Transverse colon (tissue), 4 donors: Measurements from ENCODE around the gene UBE2E2. TPM values are rescaled to one million over a fixed set of nuclear protein-coding genes. Genes with fewer than 3 reads are reported as not detected.

Experiments
- DNase-seq: peaks from one replicate; pipeline ENCODE4 v3.0.0-alpha.2; 2019
- H3K27ac ChIP-seq, 4 donors: fragments of 200-600 bp; sonication (generic); 2 replicates each; pipeline ENCODE4 v1.5.1; 2016 to 2018; ENCODE audit warnings: inconsistent platforms in 4 of 4
- H3K27me3 ChIP-seq: fragments of 200-600 bp; sonication (generic); 2 replicates; pipeline ENCODE4 v1.5.1; 2017; ENCODE audit warnings: inconsistent platforms
- H3K36me3 ChIP-seq, 4 donors: fragments of 200-600 bp; sonication (generic); 2 replicates each; pipeline ENCODE4 v1.5.1; 2017 to 2019; ENCODE audit warnings: inconsistent platforms in 4 of 4
- H3K4me1 ChIP-seq, 4 donors: fragments of 200-600 bp; sonication (generic); 2 replicates each; pipeline ENCODE4 v1.5.1; 2017 to 2020; ENCODE audit warnings: inconsistent platforms in 4 of 4
- H3K4me3 ChIP-seq, 4 donors: fragments of 200-600 bp; sonication (generic); 1 replicate in 1 of 4; 2 replicates in 3 of 4; pipeline versions ENCODE4 v1.5.1 to v1.6.1; 2017 to 2019; ENCODE audit warnings: inconsistent platforms in 4 of 4
- H3K9me3 ChIP-seq, 2 donors: fragments of 200-600 bp; sonication (generic); 2 replicates each; pipeline ENCODE4 v1.5.1; 2017 to 2019; ENCODE audit warnings: inconsistent platforms in 2 of 2
- EP300 ChIP-seq: sonication (generic); formaldehyde crosslinking; IDR thresholded peaks from one replicate; pipeline ENCODE4 v1.6.1; 2017; ENCODE audit warnings: antibody characterized with exemption, low read depth
- POLR2A ChIP-seq: fragments of 450-650 bp; IDR thresholded peaks from one replicate; pipeline ENCODE4 v1.6.1; 2016; ENCODE audit warnings: antibody characterized with exemption, mild to moderate bottlenecking, moderate library complexity
- POLR2AphosphoS5 ChIP-seq, 3 donors: sonication (generic); formaldehyde crosslinking; IDR thresholded peaks; one replicate each; pipeline ENCODE4 v1.6.1; 2016; ENCODE audit warnings: antibody characterized with exemption in 3 of 3
- WGBS, 2 donors: methylation state at CpG; one replicate each; pipeline ENCODE4 v1.1.5; 2018; ENCODE audit warnings: low coverage in 1 of 2; 5-methylcytosine and 5-hydroxymethylcytosine counted together
- in situ Hi-C, 4 donors: fragments of 200-750 bp; cut with MboI; loops; one replicate each; pipeline versions ENCODE4 v1.15.0 to v1.15.1; 2017; ENCODE audit warnings: low sequenced_read_pairs in 3 of 4, low pct_ligation_motif_present in 1 of 4, low pct_unique_long_range_greater_than_20kb in 1 of 4
- intact Hi-C: fragments of 100-400 bp; cut with DNase I; formaldehyde crosslinking; loops from one replicate; pipeline ENCODE4 v1.15.1; 2023; ENCODE audit warnings: low total_unique reads
- total RNA-seq, 4 donors: library from RNA; depleted of rRNA; stranded (reverse); fragments of >200 nt; gene quantifications; one replicate each; pipeline ENCODE4 v1.1.0, GENCODE V29; 2016
- TF ChIP-seq, protein P1 (sequence below), 5 experiments: fragments of 200-600 bp in 3 of 5; fragments of 450-650 bp in 2 of 5; sonication (generic) in 3 of 5; IDR thresholded peaks; 1 replicate in 2 of 5; 2 replicates in 3 of 5; pipeline ENCODE4 v1.5.1; 2016 to 2017; ENCODE audit warnings: antibody characterized with exemption in 5 of 5, inconsistent platforms in 3 of 5, mild to moderate bottlenecking in 2 of 5, moderate library complexity in 1 of 5

UBE2E2 gene
- total RNA-seq, 4 donors from 2014 or later, result 5.4 to 133 (median 7.6) TPM

DNA sequence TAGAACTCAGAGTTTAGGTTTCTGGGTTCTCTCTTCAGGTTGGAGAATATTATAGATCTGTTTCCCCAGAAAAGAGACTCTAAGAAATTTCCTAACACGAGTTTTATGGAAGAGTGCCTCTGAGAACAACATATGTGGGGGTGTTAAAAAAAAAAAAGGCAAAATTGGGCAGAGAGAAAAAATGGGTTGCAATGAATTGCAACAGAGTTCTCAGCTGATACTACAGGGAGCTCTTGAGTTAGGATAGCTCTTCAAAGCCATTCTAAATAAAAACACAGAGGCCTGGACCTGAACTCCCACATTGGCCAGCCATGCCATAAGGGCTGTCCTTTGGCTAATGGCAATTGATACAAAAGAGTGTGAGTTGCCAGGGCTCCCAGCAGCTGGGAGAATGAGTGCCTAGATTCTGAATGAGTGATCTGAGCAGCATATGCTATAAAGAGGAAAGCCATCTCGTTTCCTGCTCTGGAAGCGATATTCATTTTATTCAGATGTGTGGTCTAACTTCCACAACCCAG is 20.1 kb upstream of the UBE2E2 start:
- Histone ChIP-seq H3K27ac (no peak overlapping the region), H3K4me1 (no peaks in the 10 kb centered on the region), H3K9me3 (no peaks in the 10 kb centered on the region), H3K4me3 (no peak overlapping the region), H3K36me3 (no peaks in the 10 kb centered on the region), H3K27me3 (no peaks in the 10 kb centered on the region)
- TF ChIP-seq, protein P1, sequence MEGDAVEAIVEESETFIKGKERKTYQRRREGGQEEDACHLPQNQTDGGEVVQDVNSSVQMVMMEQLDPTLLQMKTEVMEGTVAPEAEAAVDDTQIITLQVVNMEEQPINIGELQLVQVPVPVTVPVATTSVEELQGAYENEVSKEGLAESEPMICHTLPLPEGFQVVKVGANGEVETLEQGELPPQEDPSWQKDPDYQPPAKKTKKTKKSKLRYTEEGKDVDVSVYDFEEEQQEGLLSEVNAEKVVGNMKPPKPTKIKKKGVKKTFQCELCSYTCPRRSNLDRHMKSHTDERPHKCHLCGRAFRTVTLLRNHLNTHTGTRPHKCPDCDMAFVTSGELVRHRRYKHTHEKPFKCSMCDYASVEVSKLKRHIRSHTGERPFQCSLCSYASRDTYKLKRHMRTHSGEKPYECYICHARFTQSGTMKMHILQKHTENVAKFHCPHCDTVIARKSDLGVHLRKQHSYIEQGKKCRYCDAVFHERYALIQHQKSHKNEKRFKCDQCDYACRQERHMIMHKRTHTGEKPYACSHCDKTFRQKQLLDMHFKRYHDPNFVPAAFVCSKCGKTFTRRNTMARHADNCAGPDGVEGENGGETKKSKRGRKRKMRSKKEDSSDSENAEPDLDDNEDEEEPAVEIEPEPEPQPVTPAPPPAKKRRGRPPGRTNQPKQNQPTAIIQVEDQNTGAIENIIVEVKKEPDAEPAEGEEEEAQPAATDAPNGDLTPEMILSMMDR (IDR thresholded peaks at IDR 0.05), result no peak
- TF ChIP-seq EP300 (no peak), POLR2A (no peak), POLR2AphosphoS5 (IDR thresholded peaks at IDR 0.05) (no peak)
- in situ Hi-C loops, result no loop called here
- intact Hi-C loops, result no loop called here
- 61 to 67% methylated on average over 1 to 3 of the region's 3 CpGs for WGBS, 2 donors
- DNase-seq, result no peak

DNA sequence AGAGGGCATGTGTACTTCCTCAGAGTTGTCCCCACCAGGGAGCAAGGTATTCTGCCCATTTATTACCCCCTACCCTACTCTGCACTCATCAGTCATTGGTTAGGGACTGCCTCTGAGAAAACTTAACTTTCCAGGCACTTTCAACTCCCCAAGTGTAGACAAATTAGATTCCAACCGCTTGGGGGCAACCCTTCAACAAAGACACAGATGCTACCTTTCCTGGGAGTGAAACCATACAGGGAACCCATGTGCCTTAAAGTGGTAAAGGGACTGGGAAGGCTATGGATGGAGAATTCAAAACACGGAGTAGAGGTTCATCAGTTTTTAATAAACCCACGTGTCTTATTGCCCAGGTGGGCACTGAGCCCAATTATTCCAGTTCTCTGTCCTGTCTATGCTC is 19.4 kb upstream of the UBE2E2 start:
- no peaks in the 10 kb centered on the region for H3K27me3 ChIP-seq
- no peak overlapping the region for H3K27ac ChIP-seq
- peak; percentile 29 for DNase-seq
- no peak overlapping the region for H3K4me3 ChIP-seq
- in situ Hi-C loops, result no loop called here
- intact Hi-C loops, result no loop called here
- H3K9me3 ChIP-seq, result no peaks in the 10 kb centered on the region
- H3K4me1 ChIP-seq, result no peaks in the 10 kb centered on the region
- 27 to 28% methylated on average over 2 to 3 of the region's 3 CpGs for WGBS, 2 donors
- TF ChIP-seq, protein P1 (IDR thresholded peaks at IDR 0.05), result peak; percentile 26 to 38 (median 30)
- no peak for TF ChIP-seq EP300
- no peaks in the 10 kb centered on the region for H3K36me3 ChIP-seq

DNA sequence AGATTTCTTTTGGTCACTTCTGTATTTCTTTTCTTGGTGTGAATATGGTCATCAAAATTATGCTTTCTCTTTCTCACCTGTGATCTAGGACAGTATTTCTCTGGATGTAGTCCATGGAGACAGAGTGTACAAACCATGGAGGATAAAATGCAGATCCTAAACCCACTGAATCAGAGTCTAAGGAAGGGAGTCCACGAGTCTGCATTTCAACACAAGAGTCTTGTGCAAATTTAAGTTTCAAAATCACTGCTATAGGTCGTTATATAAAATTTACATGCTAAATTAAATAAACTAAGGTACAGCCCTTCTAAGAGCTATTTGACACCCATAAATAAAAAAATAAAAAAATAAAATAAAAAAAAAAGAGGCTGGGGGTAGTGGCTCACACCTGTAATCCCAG is 17.3 kb upstream of the UBE2E2 start:
- H3K4me3 ChIP-seq, result no peak overlapping the region
- no peak for DNase-seq
- WGBS, 2 donors, result 64 to 68% methylated on average over 2 of the region's 2 CpGs
- TF ChIP-seq POLR2AphosphoS5 (IDR thresholded peaks at IDR 0.05), result no peak
- TF ChIP-seq, protein P1 (IDR thresholded peaks at IDR 0.05), result no peak
- H3K36me3 ChIP-seq, result no peaks in the 10 kb centered on the region
- no peaks in the 10 kb centered on the region for H3K4me1 ChIP-seq
- no peaks in the 10 kb centered on the region for H3K9me3 ChIP-seq
- in situ Hi-C loops, result no loop called here
- no peak overlapping the region for H3K27ac ChIP-seq
- no peaks in the 10 kb centered on the region for H3K27me3 ChIP-seq
- intact Hi-C loops, result no loop called here

DNA sequence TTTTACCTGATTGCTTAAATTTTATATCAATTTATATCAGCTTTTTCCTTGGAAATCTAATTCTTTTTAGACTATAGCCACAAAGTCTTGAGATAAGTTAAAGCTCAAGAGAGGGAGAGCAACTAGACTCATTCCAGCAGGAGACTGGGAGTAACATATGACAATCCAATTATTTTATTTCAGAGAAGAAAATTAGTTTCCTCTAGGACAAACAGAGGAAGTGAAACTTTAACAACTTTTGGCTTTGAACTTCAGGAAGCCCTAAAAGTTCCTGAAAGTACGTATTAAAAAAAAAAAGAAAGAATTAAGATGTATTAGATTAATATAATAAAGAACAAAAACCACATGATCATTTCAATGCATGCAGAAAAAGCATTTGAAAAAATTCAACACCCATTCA is 13.9 kb upstream of the UBE2E2 start:
- in situ Hi-C loops (no loop called here), intact Hi-C loops (no loop called here)
- no peaks in the 10 kb centered on the region for H3K27me3 ChIP-seq
- no peaks in the 10 kb centered on the region for H3K36me3 ChIP-seq
- H3K9me3 ChIP-seq, result no peaks in the 10 kb centered on the region
- no peak overlapping the region for H3K4me3 ChIP-seq
- H3K4me1 ChIP-seq, result no peaks in the 10 kb centered on the region
- TF ChIP-seq EP300, result no peak
- TF ChIP-seq, protein P1 (IDR thresholded peaks at IDR 0.05), result no peak
- TF ChIP-seq POLR2AphosphoS5 (IDR thresholded peaks at IDR 0.05), result no peak
- TF ChIP-seq POLR2A, result no peak
- WGBS, 2 donors, result 38 to 48% methylated on average over 1 of the region's 1 CpG
- no peak for DNase-seq
- H3K27ac ChIP-seq, result no peak overlapping the region
